PC-3 (cell line): ENCODE measurements around the gene GNG4. TPM values are rescaled to one million over a fixed set of nuclear protein-coding genes. Genes with fewer than 3 reads are reported as not detected.

ENCODE experiments used
- ATAC-seq: fragments of 200-7000 bp; cut with Tn5 transposase; 2 replicates; pipeline ENCODE4 v1.9.1; 2020; ENCODE audit warnings: mild to moderate bottlenecking, moderate library complexity
- BruUV-seq: library from RNA; stranded (reverse); fragments of 400-500 nt; replicated peaks from 2 replicates; lab custom pipeline; 2021; lab: Mats Ljungman, UMichigan
- CTCF ChIA-PET: fragments of 300-600 bp; sonication (Branson Sonifier 250); formaldehyde crosslinking; loops from one replicate; lab custom pipeline; 2022; ENCODE audit warnings: antibody characterized with exemption; lab: Charles Lee
- POLR2A ChIA-PET: fragments of 300-600 bp; sonication (Branson Sonifier 250); formaldehyde crosslinking; loops from one replicate; lab custom pipeline; 2022; ENCODE audit warnings: antibody characterized with exemption; ENCODE audit not compliant: unreplicated experiment; lab: Charles Lee
- DNase-seq: peaks from one replicate; pipeline ENCODE4 v3.0.0-alpha.2; 2015
- H2AFZ ChIP-seq: fragments of 300-600 bp; sonication (generic); 2 replicates; pipeline ENCODE4 v1.6.0; 2016; ENCODE audit warnings: antibody characterized with exemption, low read length
- H3F3A ChIP-seq: fragments of 300-600 bp; sonication (generic); one replicate; pipeline ENCODE4 v1.6.0; 2017; ENCODE audit warnings: antibody characterized with exemption, low read length, control low read depth, mild to moderate bottlenecking; ENCODE audit not compliant: unreplicated experiment
- H3K27ac ChIP-seq: fragments of 300-600 bp; sonication (generic); 2 replicates; pipeline ENCODE4 v1.5.1; 2016; ENCODE audit warnings: mild to moderate bottlenecking, low read length
- H3K27me3 ChIP-seq: fragments of 300-600 bp; sonication (generic); 2 replicates; pipeline ENCODE4 v1.6.1; 2016; ENCODE audit warnings: low read length, mixed read lengths
- H3K36me3 ChIP-seq: fragments of 300-600 bp; sonication (generic); 2 replicates; pipeline ENCODE4 v1.6.1; 2016; ENCODE audit warnings: low read depth, mixed run types, low read length, mixed read lengths
- H3K4me1 ChIP-seq: fragments of 300-600 bp; sonication (generic); 2 replicates; pipeline ENCODE4 v1.5.1; 2016; ENCODE audit warnings: low read length; ENCODE audit not compliant: insufficient read depth
- H3K4me2 ChIP-seq: fragments of 300-600 bp; sonication (generic); 2 replicates; pipeline ENCODE4 v1.6.0; 2016; ENCODE audit warnings: low read length
- H3K4me3 ChIP-seq: fragments of 300-600 bp; sonication (generic); 2 replicates; pipeline ENCODE4 v1.5.1; 2016; ENCODE audit warnings: mild to moderate bottlenecking, low read length, mixed read lengths
- H3K79me2 ChIP-seq: fragments of 300-600 bp; sonication (generic); 2 replicates; pipeline ENCODE4 v1.6.1; 2017; ENCODE audit warnings: low read length, mixed read lengths
- H3K9ac ChIP-seq: fragments of 300-600 bp; sonication (generic); 2 replicates; pipeline ENCODE4 v1.6.0; 2016; ENCODE audit warnings: mild to moderate bottlenecking, low read length
- H3K9me2 ChIP-seq: fragments of 300-600 bp; sonication (generic); replicated peaks from 2 replicates; pipeline ENCODE4 v1.6.1; 2016; ENCODE audit warnings: mixed run types, low read length, mixed read lengths
- H3K9me3 ChIP-seq: fragments of 300-600 bp; sonication (generic); 2 replicates; pipeline ENCODE4 v1.6.1; 2016; ENCODE audit warnings: low read length, mixed read lengths
- H4K20me1 ChIP-seq: fragments of 300-600 bp; sonication (generic); 2 replicates; pipeline ENCODE4 v1.6.1; 2016; ENCODE audit warnings: low read length, mixed read lengths
- CTCF ChIP-seq: fragments of 300-600 bp; sonication (generic); conservative IDR thresholded peaks from 2 replicates; pipeline ENCODE4 v1.5.1; 2017; ENCODE audit warnings: antibody characterized with exemption, low read depth, mild to moderate bottlenecking, low read length
- EZH2 ChIP-seq: fragments of 300-600 bp; sonication (generic); IDR thresholded peaks from one replicate; pipeline ENCODE4 v1.6.1; 2017; ENCODE audit warnings: antibody characterized with exemption, mild to moderate bottlenecking, low read length; ENCODE audit not compliant: unreplicated experiment
- EZH2phosphoT487 ChIP-seq: fragments of 300-600 bp; sonication (generic); IDR thresholded peaks from 2 replicates; pipeline ENCODE4 v1.6.1; 2018; ENCODE audit warnings: mild to moderate bottlenecking, antibody characterized with exemption, low read length, borderline replicate concordance
- intact Hi-C: fragments of 100-400 bp; cut with micrococcal nuclease; formaldehyde crosslinking; loops from 2 replicates; pipeline ENCODE4 v1.9.0; 2023
- total RNA-seq: library from RNA; depleted of rRNA; stranded (reverse); fragments of >200 nt; gene quantifications from 2 replicates; pipeline ENCODE4 v1.2.3, GENCODE V29; 2014

GNG4 gene
- total RNA-seq, 1 experiment from 2014 or later, result 0.80 TPM

- TF ChIP-seq EZH2 (no peak), CTCF (peak; percentile 33; the same call in 1 of the 2 replicates)
- no peak for DNase-seq
Observed at GRCh38 chr1:235557495-235557894, 92.1 kb downstream of the GNG4 start.

GRCh38 chr1:235556807-235557206 is 92.8 kb downstream of the GNG4 start:
- Histone ChIP-seq H3K27ac (no peak overlapping the region), H3K79me2 (no peaks in the 10 kb centered on the region), H3K27me3 (no peaks in the 10 kb centered on the region), H3K9ac (no peak overlapping the region), H4K20me1 (no peaks in the 10 kb centered on the region), H3K9me3 (no peaks in the 10 kb centered on the region), H3K4me2 (no peak overlapping the region), H2AFZ (no peak overlapping the region), H3K4me3 (no peak overlapping the region), H3K4me1 (no peaks in the 10 kb centered on the region), H3F3A (no peaks in the 10 kb centered on the region), H3K36me3 (no peaks in the 10 kb centered on the region), H3K9me2 (no peaks in the 10 kb centered on the region)
- ChIA-PET CTCF (no interaction called here), POLR2A (interaction anchor here (0.7 kb wide), 1 partner anchor 10 kb away, joined by 3 read pairs; no protein-coding TSS in a partner anchor)
- TF ChIP-seq EZH2phosphoT487, result no peak
- TF ChIP-seq EZH2, result no peak
- no peak for TF ChIP-seq CTCF
- intact Hi-C loops, result no loop called here
- no TSS peak for BruUV-seq
- no peak for DNase-seq
- no peak for ATAC-seq

More at GRCh38 chr1:235557495-235557894, 92.1 kb downstream of the GNG4 start:
- no peak overlapping the region for H2AFZ ChIP-seq
- no peak overlapping the region for H3K4me2 ChIP-seq
- no peak for ATAC-seq
- no peaks in the 10 kb centered on the region for H3K9me3 ChIP-seq
- intact Hi-C loops, result no loop called here
- H3K9ac ChIP-seq, result no peak overlapping the region
- H3K27me3 ChIP-seq, result no peaks in the 10 kb centered on the region
- H3F3A ChIP-seq, result no peaks in the 10 kb centered on the region
- H3K9me2 ChIP-seq, result no peaks in the 10 kb centered on the region
- H3K27ac ChIP-seq, result no peak overlapping the region
- H4K20me1 ChIP-seq, result no peaks in the 10 kb centered on the region
- no TSS peak for BruUV-seq
- ChIA-PET POLR2A (no interaction called here), CTCF (no interaction called here)
- no peak overlapping the region for H3K4me3 ChIP-seq
- H3K79me2 ChIP-seq, result no peaks in the 10 kb centered on the region
- no peaks in the 10 kb centered on the region for H3K4me1 ChIP-seq
- H3K36me3 ChIP-seq, result no peaks in the 10 kb centered on the region

GRCh38 chr1:235553112-235553551 is 96.5 kb downstream of the GNG4 start:
- ATAC-seq, result no peak

More at GRCh38 chr1:235553112-235553551, 96.5 kb downstream of the GNG4 start:
- H3K4me3 ChIP-seq, result no peak overlapping the region
- H3K27ac ChIP-seq, result no peak overlapping the region
- no peaks in the 10 kb centered on the region for H3K4me1 ChIP-seq
- ChIA-PET CTCF (no interaction called here), POLR2A (no interaction called here)
- H3K9ac ChIP-seq, result no peak overlapping the region
- no peaks in the 10 kb centered on the region for H3K27me3 ChIP-seq
- no peak overlapping the region for H3K4me2 ChIP-seq
- TF ChIP-seq EZH2phosphoT487 (no peak), EZH2 (no peak), CTCF (no peak)
- H3K9me3 ChIP-seq, result no peaks in the 10 kb centered on the region
- no peaks in the 10 kb centered on the region for H4K20me1 ChIP-seq
- H3K36me3 ChIP-seq, result no peaks in the 10 kb centered on the region
- no TSS peak for BruUV-seq
- intact Hi-C loops, result no loop called here
- DNase-seq, result no peak
- no peaks in the 10 kb centered on the region for H3K9me2 ChIP-seq
- H3K79me2 ChIP-seq, result no peaks in the 10 kb centered on the region
- no peaks in the 10 kb centered on the region for H3F3A ChIP-seq
- no peak overlapping the region for H2AFZ ChIP-seq
